Right lobe of liver (tissue), 6 donors: ENCODE data around the gene YIPF4. TPM values are rescaled to one million over a fixed set of nuclear protein-coding genes. Genes with fewer than 3 reads are reported as not detected.
"Not testable (repeated sequence)": the region's sequence is repeated elsewhere in the genome, so short reads cannot be mapped to it uniquely, and the experiment has no call there.

Experiments used
- ATAC-seq, 4 donors: fragments of 200-7000 bp; cut with Tn5 transposase; one replicate each; pipeline ENCODE4 v1.9.1; 2020; ENCODE audit warnings: mild to moderate bottlenecking in 4 of 4, moderate library complexity in 4 of 4
- DNase-seq, 3 donors: peaks; one replicate each; pipeline ENCODE4 v3.0.0-alpha.2; 2020
- H3K27ac ChIP-seq, 3 donors: fragments of 200-600 bp; one replicate each; pipeline ENCODE4 v1.8.0; 2022
- H3K27me3 ChIP-seq, 2 donors: fragments of 200-600 bp; one replicate each; pipeline ENCODE4 v1.8.0; 2022
- H3K36me3 ChIP-seq, 4 donors: fragments of 200-600 bp; sonication (generic) in 1 of 4; one replicate each; pipeline versions ENCODE4 v1.5.1 to v1.8.0; 2017 to 2022; ENCODE audit warnings: control low read depth in 1 of 4
- H3K4me1 ChIP-seq, 4 donors: fragments of 200-600 bp; sonication (generic) in 1 of 4; one replicate each; pipeline versions ENCODE4 v1.5.1 to v1.8.0; 2017 to 2022; ENCODE audit warnings: control low read depth in 1 of 4
- H3K4me3 ChIP-seq, 3 donors: fragments of 200-600 bp; one replicate each; pipeline ENCODE4 v1.8.0; 2022
- H3K9me3 ChIP-seq, 4 donors: fragments of 200-600 bp; sonication (generic) in 1 of 4; one replicate each; pipeline versions ENCODE4 v1.5.1 to v1.8.0; 2017 to 2022; ENCODE audit warnings: control low read depth in 1 of 4
- CTCF ChIP-seq, 4 donors: fragments of 200-600 bp in 3 of 4; fragments of 450-650 bp in 1 of 4; IDR thresholded peaks; one replicate each; pipeline versions ENCODE4 v1.5.1 to v1.8.0; 2016 to 2022; ENCODE audit warnings: antibody characterized with exemption in 4 of 4, mild to moderate bottlenecking in 2 of 4
- POLR2A ChIP-seq: fragments of 450-650 bp; IDR thresholded peaks from one replicate; pipeline ENCODE4 v1.6.1; 2017; ENCODE audit warnings: antibody characterized with exemption, mild to moderate bottlenecking
- WGBS: methylation state at CpG from one replicate; pipeline ENCODE4 v1.1.6; 2018; ENCODE audit warnings: low coverage, low lambda C conversion rate; ENCODE audit not compliant: insufficient coverage; ENCODE audit errors: missing lambda C conversion rate; 5-methylcytosine and 5-hydroxymethylcytosine counted together
- intact Hi-C, 2 donors: fragments of 100-400 bp; cut with DNase I; formaldehyde crosslinking; loops; one replicate each; pipeline versions ENCODE4 v1.11.2 to v1.14.1; 2022
- total RNA-seq, 6 experiments: library from RNA; depleted of rRNA in 2 of 6; stranded (reverse); fragments of >200 nt in 2 of 6; fragmentation: NEBNext Ultra II Directional in 3 of 6; extraction: Animal tissue kit (Norgen Biotek cat#: 25700) in 3 of 6; gene quantifications; one replicate each; pipeline versions ENCODE4 v1.1.0 to v1.2.4, GENCODE V29; 2016 to 2023
- donor health status: DM: no; HTN: yes; CAD: no.
- donor health status: DM: no; HTN: no; CAD: no.
- donor health status: DM: no; HTN: no; CAD: no.
- donor health status: DM: no; HTN: yes; CAD: no.
- donor health status: DM: no; HTN: yes; CAD: no.

Gene YIPF4
- total RNA-seq, 6 experiments from 2014 or later: 8.8 to 49.3 (median 29.9) TPM

- ATAC-seq: no peak
- H3K4me3 ChIP-seq: no peak overlapping the region
- 81% methylated on average over 2 of the region's 2 CpGs for WGBS
- no peaks in the 10 kb centered on the region for H3K9me3 ChIP-seq
- H3K27me3 ChIP-seq: no peaks in the 10 kb centered on the region
- intact Hi-C loops: no loop called here
- H3K4me1 ChIP-seq: no peaks in the 10 kb centered on the region
- no peak for DNase-seq
- H3K27ac ChIP-seq: no peak overlapping the region
- H3K36me3 ChIP-seq: no peaks in the 10 kb centered on the region
- TF ChIP-seq CTCF (IDR thresholded peaks at IDR 0.05) (no peak), POLR2A (no peak)
These were observed 3.4 kb upstream of the YIPF4 start for GRCh38 chr2:32274289-32274688.

GRCh38 chr2:32275790-32276189 is 1.9 kb upstream of the YIPF4 start:
- WGBS: 71% methylated on average over 3 of the region's 7 CpGs
- DNase-seq: not testable (repeated sequence)

GRCh38 chr2:32277363-32277673 is 386 bp upstream of the YIPF4 start:
- no peak for DNase-seq
- intact Hi-C loops: no loop called here
- 50% methylated on average over 5 of the region's 5 CpGs for WGBS
- H3K9me3 ChIP-seq: no peaks in the 10 kb centered on the region
- H3K36me3 ChIP-seq: no peaks in the 10 kb centered on the region
- H3K4me1 ChIP-seq: no peaks in the 10 kb centered on the region
- H3K4me3 ChIP-seq: peak overlapping the region; percentile 80 to 99 (median 95)
- TF ChIP-seq CTCF (IDR thresholded peaks at IDR 0.05) (no peak), POLR2A (no peak)
- peak overlapping the region; percentile 84 to 89 (median 87) for H3K27ac ChIP-seq
- ATAC-seq: no peak
- H3K27me3 ChIP-seq: no peaks in the 10 kb centered on the region

More at GRCh38 chr2:32275790-32276189, 1.9 kb upstream of the YIPF4 start:
- H3K4me1 ChIP-seq, ATAC-seq, H3K9me3 ChIP-seq, intact Hi-C loops, H3K36me3 ChIP-seq, H3K4me3 ChIP-seq, H3K27ac ChIP-seq, H3K27me3 ChIP-seq: not testable (repeated sequence)

GRCh38 chr2:32278478-32278853 is 762 bp downstream of the YIPF4 start:
- Histone ChIP-seq H3K36me3 (no peaks in the 10 kb centered on the region), H3K9me3 (no peaks in the 10 kb centered on the region), H3K27me3 (no peaks in the 10 kb centered on the region), H3K4me3 (peak overlapping the region; percentile 80 to 99 (median 95)), H3K4me1 (no peaks in the 10 kb centered on the region), H3K27ac (peak overlapping the region; percentile 84 to 89 (median 87))
- WGBS: 5% methylated on average over 6 of the region's 6 CpGs
- DNase-seq (no peak), ATAC-seq (no peak)
- intact Hi-C loops: no loop called here
- TF ChIP-seq CTCF (IDR thresholded peaks at IDR 0.05): no peak
- no peak for TF ChIP-seq POLR2A

- 70% methylated on average over 2 of the region's 2 CpGs for WGBS
- no peaks in the 10 kb centered on the region for H3K36me3 ChIP-seq
- intact Hi-C loops: no loop called here
- ATAC-seq (peak in 3 of 4 donors; percentile 37 to 44 (median 42)), DNase-seq (no peak)
- no peaks in the 10 kb centered on the region for H3K9me3 ChIP-seq
- peaks cover 0 to 5% (median 1%) of the 10 kb centered on the region in 4 donors for H3K4me1 ChIP-seq
- no peak for TF ChIP-seq POLR2A
- TF ChIP-seq CTCF (IDR thresholded peaks at IDR 0.05): no peak
- H3K27me3 ChIP-seq: no peaks in the 10 kb centered on the region
- no peak overlapping the region for H3K27ac ChIP-seq
- no peak overlapping the region for H3K4me3 ChIP-seq
These were observed 6.6 kb downstream of the YIPF4 start for GRCh38 chr2:32284321-32284720.
